Adrenal gland (tissue), 12 donors: Measurements from ENCODE around the gene HIP1R. TPM values are rescaled to one million over a fixed set of nuclear protein-coding genes. Genes with fewer than 3 reads are reported as not detected.

ENCODE experiments used
- DNase-seq, 7 donors: peaks; one replicate each; pipeline ENCODE4 v3.0.0-alpha.2; 2019 to 2020
- H3K27ac ChIP-seq, 5 donors: fragments of 200-600 bp; sonication (generic) in 4 of 5; 1 replicate in 3 of 5; 2 replicates in 2 of 5; pipeline versions ENCODE4 v1.5.1 to v1.8.0; 2016 to 2020; ENCODE audit warnings: mild to moderate bottlenecking in 1 of 5
- H3K27me3 ChIP-seq: fragments of 200-600 bp; 2 replicates; pipeline ENCODE4 v1.8.0; 2021
- H3K36me3 ChIP-seq, 2 donors: fragments of 200-600 bp; replicated peaks in 1 of 2; 1 replicate in 1 of 2; 2 replicates in 1 of 2; pipeline versions ENCODE4 v1.5.1 to v1.8.0; 2018 to 2022
- H3K4me1 ChIP-seq, 2 donors: fragments of 200-600 bp; replicated peaks in 1 of 2; 1 replicate in 1 of 2; 2 replicates in 1 of 2; pipeline versions ENCODE4 v1.5.1 to v1.8.0; 2018 to 2021
- H3K4me3 ChIP-seq, 4 donors: fragments of 200-600 bp; sonication (generic) in 3 of 4; one replicate each; pipeline ENCODE4 v1.5.1; 2016 to 2018
- H3K9me3 ChIP-seq, 3 donors: fragments of 200-600 bp; sonication (generic) in 1 of 3; replicated peaks in 1 of 3; 1 replicate in 2 of 3; 2 replicates in 1 of 3; pipeline versions ENCODE4 v1.5.1 to v1.8.0; 2016 to 2021
- CTCF ChIP-seq, 6 experiments: fragments of 450-650 bp in 4 of 6; fragments of 200-600 bp in 2 of 6; sonication (generic) in 1 of 6; IDR thresholded peaks; 1 replicate in 5 of 6; 2 replicates in 1 of 6; pipeline versions ENCODE4 v1.5.1 to v1.8.0; 2016 to 2021; ENCODE audit warnings: antibody characterized with exemption in 6 of 6, mild to moderate bottlenecking in 2 of 6, moderate library complexity in 1 of 6
- POLR2A ChIP-seq, 2 donors: fragments of 450-650 bp; IDR thresholded peaks; one replicate each; pipeline ENCODE4 v1.6.1; 2017; ENCODE audit warnings: antibody characterized with exemption in 2 of 2, mild to moderate bottlenecking in 2 of 2, moderate library complexity in 1 of 2
- WGBS, 4 donors: extraction: QIAGEN DNeasy Blood & Tissue Kit in 2 of 4; methylation state at CpG; one replicate each; pipeline versions ENCODE4 v1.1.5 to v1.1.7; 2013 to 2017; 5-methylcytosine and 5-hydroxymethylcytosine counted together
- intact Hi-C, 2 donors: fragments of 100-400 bp; cut with DNase I; formaldehyde crosslinking; loops; one replicate each; pipeline versions ENCODE4 v1.14.1 to v1.15.0; 2022 to 2023
- polyA plus RNA-seq, 3 donors: library from polyadenylated mRNA; stranded (reverse); fragments of 200-250 nt in 2 of 3; fragments of 350-450 nt in 1 of 3; fragmentation: Illumina TruSeq in 1 of 3; extraction: RNeasy Lipid Tissue Mini Kit (QIAGEN cat#74804) in 1 of 3; gene quantifications; one replicate each; pipeline ENCODE4 v1.2.3, GENCODE V29; 2013 to 2014
- total RNA-seq, 9 donors: library from RNA; depleted of rRNA in 4 of 9; stranded (reverse); fragments of >200 nt in 4 of 9; fragments of 120-200 nt in 1 of 9; fragmentation: NEBNext Ultra II Directional in 1 of 9; extraction: Animal tissue kit (Norgen Biotek cat#: 25700) in 1 of 9; gene quantifications; one replicate each; pipeline versions ENCODE4 v1.1.0 to v1.2.4, GENCODE V29; 2013 to 2023
- donor health status: healthy with polysubstance abuse.
- donor health status: Bipolar disorder and iron deficiency.
- donor health status: DM: yes; HTN: yes; CAD: no.
- donor health status: DM: no; HTN: no; CAD: no.
- donor health status: DM: no; HTN: no; CAD: no.
- donor health status: DM: yes; HTN: yes; CAD: no.

HIP1R gene
- total and polyA plus RNA-seq, 12 donors = 21.6 to 107 (median 41.3) TPM

GRCh38 chr12:122855928-122856831 lies 20.9 kb downstream of the HIP1R start:
- 92 to 93% (median 92%) methylated on average over 23 to 40 of the region's 40 CpGs for WGBS, 4 donors
- Histone ChIP-seq H3K9me3 (no peaks in the 10 kb centered on the region), H3K36me3 (peaks cover 0 to 3% of the 10 kb centered on the region in 2 donors), H3K4me3 (no peak overlapping the region), H3K27ac (no peak overlapping the region), H3K4me1 (peaks cover 11 to 25% of the 10 kb centered on the region in 2 donors), H3K27me3 (no peaks in the 10 kb centered on the region)
- no peak for TF ChIP-seq CTCF (IDR thresholded peaks at IDR 0.05)
- no peak for TF ChIP-seq POLR2A (IDR thresholded peaks at IDR 0.05)
- no peak for DNase-seq
- intact Hi-C loops = loop anchor here in 1 of 2 donors (10.0 kb wide), 1 partner anchor 61 kb away; no protein-coding TSS in a partner anchor

GRCh38 chr12:122856999-122857671 lies 21.9 kb downstream of the HIP1R start:
- peaks cover 13 to 27% of the 10 kb centered on the region in 2 donors for H3K4me1 ChIP-seq

GRCh38 chr12:122858171-122858570 lies 22.9 kb downstream of the HIP1R start:
- Histone ChIP-seq H3K27me3 (no peaks in the 10 kb centered on the region), H3K27ac (no peak overlapping the region), H3K4me3 (no peak overlapping the region), H3K9me3 (no peaks in the 10 kb centered on the region), H3K36me3 (peaks cover 0 to 3% of the 10 kb centered on the region in 2 donors), H3K4me1 (peaks cover 10 to 26% of the 10 kb centered on the region in 2 donors)
- DNase-seq = no peak
- 73 to 90% (median 90%) methylated on average over 7 to 14 of the region's 14 CpGs; no CpG with 5 or more reads in 1 of the 4 donors for WGBS, 4 donors
- TF ChIP-seq POLR2A (IDR thresholded peaks at IDR 0.05) = no peak
- TF ChIP-seq CTCF (IDR thresholded peaks at IDR 0.05) = no peak
- intact Hi-C loops = loop anchor here (2.0 to 10.0 kb wide), 2 partner anchors 63 to 95 kb away; no protein-coding TSS in a partner anchor

More at GRCh38 chr12:122856999-122857671, 21.9 kb downstream of the HIP1R start:
- no peak for DNase-seq
- Histone ChIP-seq H3K27ac (no peak overlapping the region), H3K36me3 (peaks cover 0 to 3% of the 10 kb centered on the region in 2 donors), H3K27me3 (no peaks in the 10 kb centered on the region), H3K4me3 (no peak overlapping the region), H3K9me3 (no peaks in the 10 kb centered on the region)
- no peak for TF ChIP-seq POLR2A (IDR thresholded peaks at IDR 0.05)
- no peak for TF ChIP-seq CTCF (IDR thresholded peaks at IDR 0.05)
- 91 to 92% (median 91%) methylated on average over 24 of the region's 24 CpGs for WGBS, 4 donors
- intact Hi-C loops = loop anchor here in 1 of 2 donors (10.0 kb wide), 1 partner anchor 62 kb away; no protein-coding TSS in a partner anchor
